Heart left ventricle (tissue), 13 donors: ENCODE measurements around the gene PRTN3.
A peak's percentile ranks its signal among the peaks of the same experiment; 100 is the strongest.

Source experiments
- CTCF ChIP-seq, 12 donors: fragments of 200-600 bp; sonication (generic) in 4 of 12; IDR thresholded peaks; one replicate each; pipeline versions ENCODE4 v1.5.0 to v1.8.0; 2018 to 2022; ENCODE audit warnings: antibody characterized with exemption in 12 of 12, mild to moderate bottlenecking in 5 of 12
- POLR2A ChIP-seq, 2 donors: fragments of 450-650 bp; IDR thresholded peaks; one replicate each; pipeline ENCODE4 v1.6.1; 2017; ENCODE audit warnings: antibody characterized with exemption in 2 of 2, mild to moderate bottlenecking in 2 of 2, moderate library complexity in 2 of 2
- donor health status: ischemic (EF 13 %, LVEDD 7.1; RV severe dilation, severe dysfunction).
- donor health status: DM: no; HTN: yes; CAD: no.
- donor health status: DM: no; HTN: no; CAD: no.
- donor health status: ischemic (EF 25% LVEDD 6.9; RV normal size, moderate dysfunction).
- donor health status: ischemic (EF 25% LVEDD 5.7; RV mildly dilated, moderate dysfunction).
- donor health status: ischemic (EF 35%, LVEDD 5.7; RV mildly dilated, moderate dysfunction).
- donor health status: nonischemic (EF 11% LVEDD 7.7; RV severe dilation, severe dysfunction).
- donor health status: DM: yes; HTN: yes; CAD: no.
- donor health status: PGD.
- donor health status: ischemic (EF 29% LVEDD 5.4; RV normal size, mild dysfunction).
- donor health status: nonischemic (EF 23%, LVEDD 6.1; RV moderate dilation, normal function).

GRCh38 chr19:797528-798414 is 43.0 kb upstream of the PRTN3 start:
- TF ChIP-seq POLR2A (IDR thresholded peaks at IDR 0.05): no peak
- peak in 1 of 12 donors; percentile 11 for TF ChIP-seq CTCF (IDR thresholded peaks at IDR 0.05)
